ENCODE measurements around the gene QRICH2. TPM values are rescaled to one million over a fixed set of nuclear protein-coding genes. Genes with fewer than 3 reads are reported as not detected.
"Not testable (repeated sequence)": the region's sequence is repeated elsewhere in the genome, so short reads cannot be mapped to it uniquely, and the experiment has no call there.

QRICH2 gene
- total and polyA plus RNA-seq, 11 donors: 1.0 to 2.7 (median 1.6) TPM

- no peak for TF ChIP-seq CTCF (IDR thresholded peaks at IDR 0.05)
- no peak for TF ChIP-seq POLR2A (IDR thresholded peaks at IDR 0.05)
- ATAC-seq: peak in 2 of 4 donors; percentile 7 to 33
- peaks cover 0 to 30% (median 13%) of the 10 kb centered on the region in 12 donors for H3K4me1 ChIP-seq
- intact Hi-C loops (cut with DNase I): loop anchor here in 3 of 10 donors (5.0 kb wide), 3 partner anchors 34 to 51 kb away; no protein-coding TSS in a partner anchor
- peak; percentile 25 to 65 (median 40) for DNase-seq
- H3K4me3 ChIP-seq: peak overlapping the region; percentile 64 to 100 (median 94)
- H3K27me3 ChIP-seq: no peaks in the 10 kb centered on the region
- H3K9me3 ChIP-seq: no peaks in the 10 kb centered on the region
- H3K27ac ChIP-seq: peak overlapping the region; percentile 72 to 99 (median 90)
- H3K36me3 ChIP-seq: peaks cover 0 to 5% (median 3%) of the 10 kb centered on the region in 9 donors
- 0 to 1% (median 0%) methylated on average over 15 to 51 of the region's 51 CpGs for WGBS, 4 donors
Measured at GRCh38 chr17:76353004-76353598, 45.0 kb upstream of the QRICH2 start.

- 58 to 63% (median 62%) methylated on average over 9 of the region's 9 CpGs for WGBS, 4 donors
- Histone ChIP-seq H3K27me3 (no peaks in the 10 kb centered on the region), H3K9me3 (no peaks in the 10 kb centered on the region), H3K36me3 (peaks cover 0 to 20% (median 16%) of the 10 kb centered on the region in 9 donors), H3K4me3 (peak overlapping the region in 3 of 12 donors; percentile 68 to 100 (median 97)), H3K27ac (peak overlapping the region in 8 of 12 donors; percentile 15 to 42 (median 36)), H3K4me1 (peaks cover 0 to 30% (median 13%) of the 10 kb centered on the region in 12 donors)
- TF ChIP-seq POLR2A (IDR thresholded peaks at IDR 0.05) (no peak), CTCF (IDR thresholded peaks at IDR 0.05) (no peak)
- ATAC-seq: no peak
- intact Hi-C loops (cut with DNase I): loop anchor here in 3 of 10 donors (2.0 to 5.0 kb wide), 4 partner anchors 19 to 49 kb away; no protein-coding TSS in a partner anchor
- no peak for DNase-seq
Measured at GRCh38 chr17:76351526-76352071, 43.5 kb upstream of the QRICH2 start.

- Histone ChIP-seq H3K4me1 (peaks cover 0 to 30% (median 13%) of the 10 kb centered on the region in 12 donors), H3K27ac (no peak overlapping the region), H3K4me3 (no peak overlapping the region), H3K36me3 (peaks cover 0 to 31% (median 27%) of the 10 kb centered on the region in 9 donors), H3K27me3 (no peaks in the 10 kb centered on the region), H3K9me3 (no peaks in the 10 kb centered on the region)
- DNase-seq: no peak
- intact Hi-C loops (cut with DNase I): loop anchor here in 3 of 10 donors (2.0 to 5.0 kb wide), 4 partner anchors 20 to 48 kb away; no protein-coding TSS in a partner anchor
- WGBS, 4 donors: 93 to 99% (median 97%) methylated on average over 5 of the region's 5 CpGs
- TF ChIP-seq CTCF (IDR thresholded peaks at IDR 0.05) (no peak), POLR2A (IDR thresholded peaks at IDR 0.05) (no peak)
- no peak for ATAC-seq
Measured at GRCh38 chr17:76350463-76350862, 42.4 kb upstream of the QRICH2 start.

- Histone ChIP-seq H3K36me3 (peaks cover 0 to 64% (median 57%) of the 10 kb centered on the region in 9 donors), H3K4me1 (peaks cover 0 to 11% (median 1%) of the 10 kb centered on the region in 12 donors)
- intact Hi-C loops (cut with DNase I): loop anchor here in 1 of 10 donors (5.0 kb wide), 1 partner anchor 35 kb away; no protein-coding TSS in a partner anchor
- H3K27me3 ChIP-seq, ATAC-seq, DNase-seq, H3K4me3 ChIP-seq, H3K27ac ChIP-seq, H3K9me3 ChIP-seq: not testable (repeated sequence)
- WGBS, 4 donors: 94 to 96% (median 95%) methylated on average over 11 of the region's 11 CpGs
Measured at GRCh38 chr17:76346936-76347335, 38.9 kb upstream of the QRICH2 start.
